ENCODE measurements around the gene YRDC. TPM values are rescaled to one million over a fixed set of nuclear protein-coding genes. Genes with fewer than 3 reads are reported as not detected.

YRDC gene
- total RNA-seq, 1 experiment from 2014 or later, result 24.6 TPM

- no peak for TF ChIP-seq ZNF532 (CRISPR knock-in tag; IDR thresholded peaks at IDR 0.05; ENCODE audit: borderline replicate concordance)
These were observed 43.3 kb upstream of the YRDC start (continued) for GRCh38 chr1:37851262-37851661.

- Mint-ChIP-seq H3K27ac (no peak overlapping the region), H3K4me3 (no peak overlapping the region), H3K9me3 (no peaks in the 10 kb centered on the region), H3K27me3 (ENCODE audit: low read depth) (no peaks in the 10 kb centered on the region), H3K4me1 (no peaks in the 10 kb centered on the region), H3K36me3 (peaks cover 5% of the 10 kb centered on the region)
- ATAC-seq (no peak), DNase-seq (ENCODE audit: low spot score) (no peak)
- CTCF ChIA-PET, result interaction anchor here (0.7 to 4.6 kb wide), 2 partner anchors 9 to 11 kb away, joined by 6 to 26 read pairs; partner anchors contain the start of gene MTF1
- no peak for TF ChIP-seq CTCF (IDR thresholded peaks at IDR 0.05)
- no peak for TF ChIP-seq AFF4 (CRISPR knock-in tag; IDR thresholded peaks at IDR 0.05; ENCODE audit: borderline replicate concordance)
- TF ChIP-seq ZNF532 (CRISPR knock-in tag; IDR thresholded peaks at IDR 0.05; ENCODE audit: borderline replicate concordance), result no peak
- TF ChIP-seq USF1 (CRISPR knock-in tag; IDR thresholded peaks at IDR 0.05), result no peak
- TF ChIP-seq ZNF121 (CRISPR knock-in tag; IDR thresholded peaks at IDR 0.05), result no peak
- TF ChIP-seq ZNF263 (CRISPR knock-in tag; IDR thresholded peaks at IDR 0.05; ENCODE audit: low read depth), result no peak
- POLR2A ChIA-PET, result interaction anchor here (0.6 to 1.0 kb wide), 3 partner anchors 43 to 617 kb away, joined by 3 to 4 read pairs (median 4); partner anchors contain the start of genes C1orf122 and YRDC
These were observed 42.4 kb upstream of the YRDC start for GRCh38 chr1:37850352-37850955.
